Mesendoderm (in vitro differentiated cells): ENCODE results near the gene CSNK2A1.
A peak's percentile ranks its signal among the peaks of the same experiment; 100 is the strongest.

ENCODE experiments used
- DNase-seq: peaks from one replicate; pipeline ENCODE4 v3.0.0; 2013
- H2AK5ac ChIP-seq: 2 replicates; pipeline ENCODE4 v1.6.1; 2013; ENCODE audit warnings: low read length, inconsistent platforms
- H2BK120ac ChIP-seq: 2 replicates; pipeline ENCODE4 v1.6.1; 2013; ENCODE audit warnings: low read depth, mild to moderate bottlenecking, low read length, moderate library complexity, mixed read lengths
- H2BK15ac ChIP-seq: replicated peaks from 2 replicates; pipeline ENCODE4 v1.6.1; 2013; ENCODE audit warnings: low read depth, mild to moderate bottlenecking, moderate library complexity
- H2BK5ac ChIP-seq: 2 replicates; pipeline ENCODE4 v1.6.1; 2013; ENCODE audit warnings: low read length, inconsistent platforms
- H3K18ac ChIP-seq: 2 replicates; pipeline ENCODE4 v1.6.1; 2013; ENCODE audit warnings: mild to moderate bottlenecking, low read length, mixed read lengths
- H3K23ac ChIP-seq: one replicate; pipeline ENCODE4 v1.6.1; 2013; ENCODE audit warnings: low read length
- H3K27ac ChIP-seq: 2 replicates; pipeline ENCODE4 v1.5.1; 2013; ENCODE audit warnings: low read depth, mild to moderate bottlenecking, inconsistent platforms, low read length, moderate library complexity
- H3K27me3 ChIP-seq: 2 replicates; pipeline ENCODE4 v1.6.1; 2013; ENCODE audit warnings: low read length, control low read depth, mild to moderate bottlenecking, inconsistent platforms; ENCODE audit not compliant: insufficient read depth, poor library complexity
- H3K36me3 ChIP-seq: 2 replicates; pipeline ENCODE4 v1.6.1; 2013; ENCODE audit warnings: low read length, inconsistent platforms; ENCODE audit not compliant: control insufficient read depth, insufficient read depth
- H3K4ac ChIP-seq: one replicate; pipeline ENCODE4 v1.6.1; 2013; ENCODE audit warnings: low read depth, mild to moderate bottlenecking, low read length, moderate library complexity
- H3K4me1 ChIP-seq: 2 replicates; pipeline ENCODE4 v1.6.1; 2013; ENCODE audit warnings: low read depth, low read length, inconsistent platforms; ENCODE audit not compliant: control insufficient read depth
- H3K4me2 ChIP-seq: 2 replicates; pipeline ENCODE4 v1.6.1; 2013; ENCODE audit warnings: low read length
- H3K4me3 ChIP-seq: 2 replicates; pipeline ENCODE4 v1.5.1; 2013; ENCODE audit warnings: mild to moderate bottlenecking, low read length
- H3K56ac ChIP-seq: one replicate; pipeline ENCODE4 v1.6.1; 2013; ENCODE audit warnings: low read length
- H3K79me1 ChIP-seq: 2 replicates; pipeline ENCODE4 v1.6.1; 2013; ENCODE audit warnings: low read length, inconsistent platforms
- H3K79me2 ChIP-seq: 2 replicates; pipeline ENCODE4 v1.6.1; 2013; ENCODE audit warnings: mild to moderate bottlenecking, low read length; ENCODE audit not compliant: control insufficient read depth, insufficient read depth
- H3K9ac ChIP-seq: 2 replicates; pipeline ENCODE4 v1.6.1; 2013; ENCODE audit warnings: low read length, inconsistent platforms
- H4K5ac ChIP-seq: one replicate; pipeline ENCODE4 v1.6.1; 2013; ENCODE audit warnings: low read length
- H4K8ac ChIP-seq: one replicate; pipeline ENCODE4 v1.6.1; 2013; ENCODE audit warnings: low read depth, mild to moderate bottlenecking, control low read depth, low read length, moderate library complexity
- WGBS: extraction: QIAGEN DNeasy Blood & Tissue Kit; methylation state at CpG from one replicate; pipeline ENCODE4 v1.1.7; 2013; ENCODE audit warnings: low lambda C conversion rate, missing lambda C conversion rate; ENCODE audit not compliant: insufficient coverage; ENCODE audit errors: extremely low coverage; 5-methylcytosine and 5-hydroxymethylcytosine counted together

Gene CSNK2A1

GRCh38 chr20:437787-438486 is 105.7 kb downstream of the CSNK2A1 start:
- peaks cover 9% of the 10 kb centered on the region for H3K36me3 ChIP-seq
- no peaks in the 10 kb centered on the region for H3K79me2 ChIP-seq
- WGBS, result no CpG with 5 or more reads among the region's 6 CpGs

GRCh38 chr20:436476-436875 is 107.1 kb downstream of the CSNK2A1 start:
- H3K18ac ChIP-seq, result no peak overlapping the region
- WGBS, result no CpG with 5 or more reads among the region's 5 CpGs
- no peak overlapping the region for H2BK15ac ChIP-seq
- H3K4ac ChIP-seq, result no peak overlapping the region
- no peak for DNase-seq
- H3K4me2 ChIP-seq, result no peak overlapping the region
- no peak overlapping the region for H3K4me3 ChIP-seq
- H3K9ac ChIP-seq, result no peak overlapping the region
- H2BK120ac ChIP-seq, result no peak overlapping the region
- no peak overlapping the region for H3K27ac ChIP-seq
- no peaks in the 10 kb centered on the region for H3K79me1 ChIP-seq
- H2AK5ac ChIP-seq, result no peak overlapping the region
- no peak overlapping the region for H4K8ac ChIP-seq
- H3K23ac ChIP-seq, result no peak overlapping the region
- no peak overlapping the region for H4K5ac ChIP-seq
- H3K27me3 ChIP-seq, result no peaks in the 10 kb centered on the region
- no peaks in the 10 kb centered on the region for H3K4me1 ChIP-seq
- peaks cover 8% of the 10 kb centered on the region for H3K36me3 ChIP-seq
- no peaks in the 10 kb centered on the region for H3K79me2 ChIP-seq
- H2BK5ac ChIP-seq, result no peak overlapping the region
- H3K56ac ChIP-seq, result no peak overlapping the region

More at GRCh38 chr20:437787-438486, 105.7 kb downstream of the CSNK2A1 start:
- no peaks in the 10 kb centered on the region for H3K27me3 ChIP-seq
- H3K4me2 ChIP-seq, result no peak overlapping the region
- H3K4ac ChIP-seq, result no peak overlapping the region
- H4K8ac ChIP-seq, result no peak overlapping the region
- H3K4me1 ChIP-seq, result no peaks in the 10 kb centered on the region
- no peak overlapping the region for H3K23ac ChIP-seq
- H2BK15ac ChIP-seq, result no peak overlapping the region
- H3K56ac ChIP-seq, result no peak overlapping the region
- no peak overlapping the region for H3K4me3 ChIP-seq
- DNase-seq, result no peak
- H3K18ac ChIP-seq, result no peak overlapping the region
- no peak overlapping the region for H3K9ac ChIP-seq
- no peak overlapping the region for H2BK5ac ChIP-seq
- H3K79me1 ChIP-seq, result no peaks in the 10 kb centered on the region
- no peak overlapping the region for H2AK5ac ChIP-seq
- no peak overlapping the region for H2BK120ac ChIP-seq
- H3K27ac ChIP-seq, result no peak overlapping the region
- no peak overlapping the region for H4K5ac ChIP-seq

- H3K4me2 ChIP-seq, result no peak overlapping the region
- H2BK15ac ChIP-seq, result no peak overlapping the region
- no peak overlapping the region for H2AK5ac ChIP-seq
- H3K56ac ChIP-seq, result no peak overlapping the region
- no peaks in the 10 kb centered on the region for H3K27me3 ChIP-seq
- H3K79me1 ChIP-seq, result no peaks in the 10 kb centered on the region
- H3K79me2 ChIP-seq, result no peaks in the 10 kb centered on the region
- no peak overlapping the region for H3K9ac ChIP-seq
- no peak for DNase-seq
- H3K18ac ChIP-seq, result no peak overlapping the region
- WGBS, result no CpG with 5 or more reads among the region's 7 CpGs
- H3K36me3 ChIP-seq, result peaks cover 8% of the 10 kb centered on the region
- no peak overlapping the region for H3K27ac ChIP-seq
- no peak overlapping the region for H4K5ac ChIP-seq
- H2BK5ac ChIP-seq, result no peak overlapping the region
- no peak overlapping the region for H3K4me3 ChIP-seq
- H3K23ac ChIP-seq, result no peak overlapping the region
- H3K4ac ChIP-seq, result no peak overlapping the region
- no peak overlapping the region for H4K8ac ChIP-seq
- no peak overlapping the region for H2BK120ac ChIP-seq
- H3K4me1 ChIP-seq, result no peaks in the 10 kb centered on the region
Measured at GRCh38 chr20:435558-435957, 108.0 kb downstream of the CSNK2A1 start.

GRCh38 chr20:434661-435419 is 108.8 kb downstream of the CSNK2A1 start:
- Histone ChIP-seq H3K4me3 (no peak overlapping the region), H2AK5ac (no peak overlapping the region), H4K5ac (no peak overlapping the region), H3K23ac (peak overlapping the region; percentile 19), H3K18ac (no peak overlapping the region), H2BK5ac (no peak overlapping the region), H3K27me3 (no peaks in the 10 kb centered on the region), H3K4me2 (no peak overlapping the region), H3K4ac (no peak overlapping the region), H3K36me3 (peaks cover 8% of the 10 kb centered on the region), H3K79me2 (no peaks in the 10 kb centered on the region), H3K56ac (no peak overlapping the region), H3K9ac (no peak overlapping the region), H2BK120ac (no peak overlapping the region), H4K8ac (no peak overlapping the region), H3K27ac (no peak overlapping the region), H3K79me1 (no peaks in the 10 kb centered on the region), H3K4me1 (no peaks in the 10 kb centered on the region), H2BK15ac (no peak overlapping the region)
- no peak for DNase-seq
- no CpG with 5 or more reads among the region's 16 CpGs for WGBS

GRCh38 chr20:434221-434620 is 109.4 kb downstream of the CSNK2A1 start:
- Histone ChIP-seq H2BK5ac (no peak overlapping the region), H3K56ac (no peak overlapping the region), H3K4me2 (no peak overlapping the region), H3K27ac (no peak overlapping the region), H4K5ac (no peak overlapping the region), H4K8ac (no peak overlapping the region), H3K27me3 (no peaks in the 10 kb centered on the region), H3K79me2 (no peaks in the 10 kb centered on the region), H2BK120ac (no peak overlapping the region), H2BK15ac (no peak overlapping the region), H2AK5ac (no peak overlapping the region), H3K9ac (no peak overlapping the region), H3K4ac (no peak overlapping the region), H3K36me3 (peaks cover 7% of the 10 kb centered on the region), H3K79me1 (no peaks in the 10 kb centered on the region), H3K4me1 (no peaks in the 10 kb centered on the region), H3K23ac (no peak overlapping the region), H3K18ac (no peak overlapping the region), H3K4me3 (no peak overlapping the region)
- peak; percentile 90 for DNase-seq
- WGBS, result no CpG with 5 or more reads among the region's 11 CpGs
